Activated naive CD8-positive, alpha-beta T cell treated with anti-CD3 and anti-CD28 coated beads for 36 hours (primary cell): Measurements from ENCODE around the gene UBE3A. TPM values are rescaled to one million over a fixed set of nuclear protein-coding genes. Genes with fewer than 3 reads are reported as not detected.

Experiments
- DNase-seq: peaks from one replicate; pipeline ENCODE4 v3.0.0; 2021
- H3K27ac Mint-ChIP-seq: one replicate; pipeline ENCODE4 v1.8.0; 2022; ENCODE audit warnings: mild to moderate bottlenecking, moderate library complexity, mixed read lengths
- H3K27me3 Mint-ChIP-seq: one replicate; pipeline ENCODE4 v1.8.0; 2022; ENCODE audit warnings: mild to moderate bottlenecking, mixed read lengths
- H3K36me3 Mint-ChIP-seq: one replicate; pipeline ENCODE4 v1.8.0; 2021; ENCODE audit warnings: mild to moderate bottlenecking, mixed read lengths
- H3K4me1 Mint-ChIP-seq: one replicate; pipeline ENCODE4 v1.8.0; 2021; ENCODE audit warnings: mixed read lengths
- H3K4me3 Mint-ChIP-seq: one replicate; pipeline ENCODE4 v1.8.0; 2022; ENCODE audit warnings: mild to moderate bottlenecking, moderate library complexity, mixed read lengths
- H3K9me3 Mint-ChIP-seq: one replicate; pipeline ENCODE4 v1.8.0; 2022; ENCODE audit warnings: mixed read lengths
- total RNA-seq, 2 experiments: library from RNA; stranded (reverse); gene quantifications; one replicate each; pipeline ENCODE4 v1.2.3, GENCODE V29; 2021

UBE3A gene
- total RNA-seq, 2 experiments from 2014 or later, result 122 to 125 TPM

DNA sequence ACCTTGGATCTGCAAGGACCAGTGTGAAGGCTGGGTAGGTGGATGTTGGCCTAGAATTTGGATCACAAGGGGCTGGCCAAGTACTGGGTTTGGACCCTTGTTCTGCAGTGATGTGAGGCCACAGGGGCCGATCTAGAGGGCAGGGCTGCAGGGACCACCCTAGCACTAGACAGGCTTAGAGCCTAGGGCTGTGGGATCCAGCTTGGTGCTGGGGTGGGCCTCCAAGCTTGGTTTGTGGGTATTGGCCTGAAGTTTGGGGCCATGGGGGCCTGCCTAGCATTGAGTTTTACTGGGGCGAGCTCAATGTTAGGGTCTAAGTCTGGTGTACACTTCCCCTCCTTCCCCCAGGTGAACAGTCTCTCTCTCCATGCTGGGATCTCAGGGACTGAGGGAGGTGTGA is 36.5 kb downstream of the UBE3A start:
- Mint-ChIP-seq H3K27me3 (no peaks in the 10 kb centered on the region), H3K9me3 (peaks cover 24% of the 10 kb centered on the region), H3K36me3 (peaks cover 94% of the 10 kb centered on the region), H3K4me1 (peaks cover 17% of the 10 kb centered on the region), H3K4me3 (no peak overlapping the region), H3K27ac (no peak overlapping the region)
- no peak for DNase-seq

GRCh38 chr15:25401501-25401900 is 37.3 kb downstream of the UBE3A start:
- H3K9me3 Mint-ChIP-seq, result peaks cover 22% of the 10 kb centered on the region
- H3K27ac Mint-ChIP-seq, result no peak overlapping the region
- no peak overlapping the region for H3K4me3 Mint-ChIP-seq
- no peak for DNase-seq
- peaks cover 90% of the 10 kb centered on the region for H3K36me3 Mint-ChIP-seq
- H3K27me3 Mint-ChIP-seq, result no peaks in the 10 kb centered on the region
- H3K4me1 Mint-ChIP-seq, result peaks cover 11% of the 10 kb centered on the region

DNA sequence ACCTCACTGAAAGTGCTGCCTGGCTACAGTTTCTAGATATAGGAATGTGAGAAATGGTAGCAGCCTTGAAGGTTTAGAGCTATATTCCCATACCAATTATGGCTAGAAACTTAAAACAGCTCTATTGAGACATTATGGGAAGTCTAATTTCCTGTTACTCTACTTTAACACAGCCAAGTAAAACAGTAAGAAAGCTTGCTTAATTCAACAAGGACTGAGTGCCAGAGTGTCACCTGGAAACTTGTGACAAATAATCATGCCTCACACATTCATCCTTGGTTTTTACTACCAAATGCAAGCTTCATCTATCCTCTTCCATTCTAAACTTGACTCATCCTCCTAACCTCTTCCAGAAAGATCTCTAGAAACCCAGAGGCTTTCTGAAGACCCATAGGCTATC is 41.7 kb downstream of the UBE3A start:
- no peak for DNase-seq
- Mint-ChIP-seq H3K27me3 (no peaks in the 10 kb centered on the region), H3K9me3 (peaks cover 11% of the 10 kb centered on the region), H3K27ac (no peak overlapping the region), H3K4me1 (peaks cover 13% of the 10 kb centered on the region), H3K36me3 (peaks cover 75% of the 10 kb centered on the region), H3K4me3 (no peak overlapping the region)

DNA sequence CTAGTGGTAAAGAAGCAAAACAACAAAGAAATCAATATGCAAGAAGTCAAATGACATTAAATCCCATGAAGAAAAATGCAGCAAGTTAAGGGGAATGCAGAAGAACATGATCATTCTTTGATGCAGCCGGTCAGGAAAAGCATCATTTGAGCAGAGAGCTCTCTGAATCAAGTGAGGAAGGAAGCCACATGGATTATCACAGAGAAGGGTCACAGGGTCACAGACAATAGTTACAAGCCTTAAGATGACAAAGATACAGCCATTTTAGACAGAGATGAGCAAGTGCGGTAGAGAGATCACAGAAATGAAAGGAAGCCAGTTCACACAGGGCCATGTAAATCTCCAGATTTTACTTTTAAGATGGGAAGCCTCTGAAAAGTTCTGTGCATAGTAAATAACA is 43.9 kb downstream of the UBE3A start:
- peaks cover 11% of the 10 kb centered on the region for H3K4me1 Mint-ChIP-seq
- H3K27ac Mint-ChIP-seq, result peak overlapping the region; percentile 0
- H3K4me3 Mint-ChIP-seq, result no peak overlapping the region
- H3K36me3 Mint-ChIP-seq, result peaks cover 65% of the 10 kb centered on the region
- peaks cover 14% of the 10 kb centered on the region for H3K9me3 Mint-ChIP-seq
- DNase-seq, result no peak
- no peaks in the 10 kb centered on the region for H3K27me3 Mint-ChIP-seq

DNA sequence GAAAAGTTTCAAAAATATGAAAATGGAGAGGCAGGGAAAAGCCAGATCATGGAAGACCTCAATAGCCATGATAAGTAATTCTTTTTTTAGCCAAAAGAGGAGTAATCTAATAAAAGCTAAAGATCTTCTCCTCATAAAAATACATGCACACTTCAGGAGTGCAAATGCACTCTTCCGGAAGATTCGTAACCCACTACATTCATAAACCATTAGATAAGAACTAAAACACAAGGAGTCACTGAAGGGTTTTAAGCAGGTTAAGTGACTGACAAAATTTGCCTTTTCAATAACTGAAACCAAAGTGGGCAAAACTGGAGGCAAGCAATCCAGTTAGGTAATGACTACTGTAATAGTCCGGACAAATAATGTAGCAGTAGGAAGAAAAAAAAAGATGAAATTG is 46.0 kb downstream of the UBE3A start:
- Mint-ChIP-seq H3K4me3 (no peak overlapping the region), H3K36me3 (peaks cover 67% of the 10 kb centered on the region), H3K27ac (no peak overlapping the region), H3K27me3 (no peaks in the 10 kb centered on the region), H3K9me3 (peaks cover 27% of the 10 kb centered on the region), H3K4me1 (peaks cover 19% of the 10 kb centered on the region)
- no peak for DNase-seq

DNA sequence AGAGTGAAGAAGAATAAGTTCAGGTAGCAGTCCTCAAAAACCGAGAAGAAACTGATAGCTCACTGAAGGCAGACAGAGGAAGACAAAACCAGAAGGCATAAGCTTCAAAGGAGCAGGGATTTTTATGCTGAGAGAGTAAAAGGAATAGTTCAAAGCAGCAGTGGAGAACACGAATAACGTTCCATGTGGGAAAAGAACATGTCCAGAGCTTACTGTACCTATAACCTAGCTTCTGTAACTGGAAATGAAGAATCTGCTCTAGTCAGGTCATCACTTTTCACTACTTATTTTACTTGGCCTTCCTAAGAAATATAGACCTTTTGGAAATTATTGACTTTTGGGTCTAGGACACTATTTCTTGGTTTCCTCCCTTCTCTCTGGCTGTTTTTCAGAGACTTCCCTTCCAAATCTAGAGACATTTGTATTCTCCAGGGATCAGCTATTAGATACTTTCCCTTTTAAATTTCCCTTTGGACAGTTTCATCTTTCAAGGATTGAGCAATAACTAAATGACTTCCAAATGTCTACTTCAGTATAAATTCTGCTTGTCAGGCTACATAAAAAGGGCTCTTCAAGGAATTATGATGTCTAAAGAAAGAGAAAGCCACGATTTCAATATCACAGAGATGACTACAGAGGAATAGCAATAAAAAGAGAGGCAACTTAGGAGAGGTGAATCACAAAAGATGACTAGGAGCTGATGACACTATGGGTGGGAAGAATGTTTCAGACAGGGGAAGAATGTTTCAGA is 46.7 kb downstream of the UBE3A start:
- Mint-ChIP-seq H3K36me3 (peaks cover 66% of the 10 kb centered on the region), H3K27me3 (no peaks in the 10 kb centered on the region), H3K27ac (no peak overlapping the region), H3K4me1 (peaks cover 14% of the 10 kb centered on the region), H3K4me3 (no peak overlapping the region), H3K9me3 (peaks cover 22% of the 10 kb centered on the region)
- no peak for DNase-seq

DNA sequence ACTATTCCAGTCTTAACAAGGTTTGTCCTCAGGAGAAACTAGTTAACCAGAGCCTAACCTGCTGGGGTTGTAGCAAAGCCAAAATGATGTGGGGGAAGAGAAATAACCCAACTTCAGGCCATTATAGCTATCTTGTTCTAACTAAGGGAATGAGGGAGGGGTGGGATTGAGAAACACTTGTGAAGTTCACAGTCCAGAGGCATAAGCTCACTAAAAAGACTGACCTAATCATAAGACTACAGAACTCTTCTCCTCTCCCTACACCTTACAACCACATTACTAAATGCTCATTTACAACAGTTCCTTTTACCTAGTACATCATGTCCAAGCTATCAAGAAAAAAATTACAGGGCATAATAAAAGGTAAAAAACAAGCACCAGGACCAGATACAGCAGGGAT is 52.8 kb downstream of the UBE3A start:
- Mint-ChIP-seq H3K4me3 (no peak overlapping the region), H3K9me3 (peaks cover 39% of the 10 kb centered on the region), H3K27ac (no peak overlapping the region), H3K27me3 (no peaks in the 10 kb centered on the region), H3K36me3 (peaks cover 89% of the 10 kb centered on the region), H3K4me1 (peaks cover 10% of the 10 kb centered on the region)
- DNase-seq, result no peak

- no peak for DNase-seq
- Mint-ChIP-seq H3K27me3 (no peaks in the 10 kb centered on the region), H3K27ac (no peak overlapping the region), H3K9me3 (peaks cover 28% of the 10 kb centered on the region), H3K36me3 (peaks cover 92% of the 10 kb centered on the region), H3K4me1 (peaks cover 7% of the 10 kb centered on the region), H3K4me3 (no peak overlapping the region)
Observed at GRCh38 chr15:25381579-25381978, 57.2 kb downstream of the UBE3A start.

DNA sequence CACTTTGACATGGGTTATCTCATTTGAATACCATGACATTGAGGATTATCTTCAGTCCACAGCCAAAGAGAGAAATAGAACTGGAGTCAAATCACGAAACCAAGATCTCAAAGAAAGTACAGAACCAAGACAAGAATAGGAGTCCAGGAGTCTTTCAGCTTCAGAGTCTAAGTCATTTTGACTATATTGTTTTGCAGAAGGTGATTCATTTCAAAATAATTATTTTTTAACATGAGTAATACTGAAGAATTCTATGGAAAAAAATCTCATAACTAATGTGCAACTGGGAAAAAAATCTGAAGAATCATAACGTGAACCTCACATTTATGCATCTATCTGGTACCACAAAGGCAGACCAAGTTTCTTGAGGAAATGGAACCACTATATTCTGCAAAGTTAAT is 60.3 kb downstream of the UBE3A start:
- Mint-ChIP-seq H3K27me3 (no peaks in the 10 kb centered on the region), H3K9me3 (peaks cover 11% of the 10 kb centered on the region), H3K36me3 (peaks cover 91% of the 10 kb centered on the region), H3K4me1 (peaks cover 6% of the 10 kb centered on the region), H3K4me3 (no peak overlapping the region), H3K27ac (no peak overlapping the region)
- DNase-seq, result no peak

GRCh38 chr15:25375557-25375956 is 63.3 kb downstream of the UBE3A start:
- H3K4me3 Mint-ChIP-seq, result no peak overlapping the region

DNA sequence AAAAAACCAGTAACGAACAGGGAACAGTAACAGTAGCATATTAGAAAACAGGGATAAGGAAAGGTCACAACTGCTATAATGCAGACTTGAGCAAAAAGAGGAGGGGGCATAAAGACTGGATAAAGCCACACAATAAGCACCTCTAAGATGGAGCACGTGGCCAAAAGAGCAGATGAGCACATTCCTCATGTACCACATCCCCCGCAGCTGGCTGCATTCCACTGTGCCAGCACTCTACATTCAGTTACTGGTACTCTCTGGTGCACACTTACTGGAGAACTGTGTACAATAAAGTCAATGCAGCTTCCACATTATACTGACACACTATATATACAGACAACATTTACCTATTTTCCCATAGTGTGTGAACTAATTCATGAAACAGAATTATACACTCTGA is 64.7 kb downstream of the UBE3A start:
- no peak overlapping the region for H3K4me3 Mint-ChIP-seq
- no peak overlapping the region for H3K27ac Mint-ChIP-seq
- H3K9me3 Mint-ChIP-seq, result peaks cover 10% of the 10 kb centered on the region
- DNase-seq, result no peak
- peaks cover 93% of the 10 kb centered on the region for H3K36me3 Mint-ChIP-seq
- no peaks in the 10 kb centered on the region for H3K27me3 Mint-ChIP-seq
- H3K4me1 Mint-ChIP-seq, result peaks cover 2% of the 10 kb centered on the region

More at GRCh38 chr15:25375557-25375956, 63.3 kb downstream of the UBE3A start:
- Mint-ChIP-seq H3K9me3 (peaks cover 8% of the 10 kb centered on the region), H3K27me3 (no peaks in the 10 kb centered on the region), H3K4me1 (peaks cover 2% of the 10 kb centered on the region), H3K36me3 (peaks cover 95% of the 10 kb centered on the region), H3K27ac (no peak overlapping the region)
- no peak for DNase-seq

GRCh38 chr15:25372298-25372697 is 66.5 kb downstream of the UBE3A start:
- Mint-ChIP-seq H3K36me3 (peaks cover 87% of the 10 kb centered on the region), H3K4me1 (no peaks in the 10 kb centered on the region), H3K9me3 (peaks cover 8% of the 10 kb centered on the region), H3K27ac (no peak overlapping the region), H3K4me3 (no peak overlapping the region), H3K27me3 (no peaks in the 10 kb centered on the region)
- no peak for DNase-seq

DNA sequence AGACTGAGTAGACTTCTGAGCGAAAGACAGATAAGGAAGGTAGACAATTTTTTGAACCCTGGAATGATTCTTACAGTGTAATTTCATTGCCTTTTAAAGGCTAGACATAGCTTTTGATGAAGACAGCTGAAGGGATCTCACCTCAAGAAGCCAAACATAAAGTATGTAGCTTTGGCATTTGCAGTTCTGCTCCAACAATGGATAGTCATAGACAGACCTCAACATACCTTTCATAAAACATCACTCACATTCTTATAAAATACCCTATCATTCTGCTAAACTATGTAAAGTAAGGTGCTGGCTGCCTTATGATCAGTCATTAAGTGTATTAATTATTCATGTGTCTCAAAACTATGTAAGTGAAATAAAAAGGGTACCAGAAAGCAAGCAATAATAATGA is 70.0 kb downstream of the UBE3A start:
- H3K36me3 Mint-ChIP-seq, result peaks cover 70% of the 10 kb centered on the region
- no peak overlapping the region for H3K4me3 Mint-ChIP-seq
- peaks cover 9% of the 10 kb centered on the region for H3K4me1 Mint-ChIP-seq
- H3K9me3 Mint-ChIP-seq, result peaks cover 8% of the 10 kb centered on the region
- H3K27me3 Mint-ChIP-seq, result no peaks in the 10 kb centered on the region
- no peak overlapping the region for H3K27ac Mint-ChIP-seq
- DNase-seq, result no peak

- DNase-seq, result no peak
- H3K27me3 Mint-ChIP-seq, result no peaks in the 10 kb centered on the region
- H3K4me3 Mint-ChIP-seq, result no peak overlapping the region
- peaks cover 6% of the 10 kb centered on the region for H3K9me3 Mint-ChIP-seq
- peak overlapping the region; percentile 76 for H3K27ac Mint-ChIP-seq
- peaks cover 61% of the 10 kb centered on the region for H3K36me3 Mint-ChIP-seq
- H3K4me1 Mint-ChIP-seq, result peaks cover 9% of the 10 kb centered on the region
Observed at GRCh38 chr15:25366058-25366457, 72.8 kb downstream of the UBE3A start.

DNA sequence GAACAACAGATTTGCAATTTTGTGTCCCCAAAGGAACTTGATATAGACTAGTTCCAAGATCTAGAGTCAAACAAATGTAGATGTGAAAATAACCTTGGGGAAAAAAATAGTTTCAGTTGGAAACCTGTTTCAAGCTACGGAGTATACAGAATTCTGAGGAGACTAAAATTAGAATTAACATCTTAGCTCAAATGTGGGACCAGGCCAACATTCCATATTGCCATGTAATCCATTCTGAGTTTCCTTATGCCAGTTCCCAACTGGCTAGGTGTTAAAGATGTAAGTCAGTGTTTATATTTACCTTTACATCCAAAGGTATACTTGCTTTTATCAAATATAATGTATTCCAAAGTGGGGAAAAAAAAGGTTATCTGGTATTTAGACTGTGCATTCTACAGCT is 76.3 kb downstream of the UBE3A start:
- no peak for DNase-seq
- peaks cover 9% of the 10 kb centered on the region for H3K4me1 Mint-ChIP-seq
- peaks cover 58% of the 10 kb centered on the region for H3K36me3 Mint-ChIP-seq
- no peak overlapping the region for H3K27ac Mint-ChIP-seq
- no peak overlapping the region for H3K4me3 Mint-ChIP-seq
- H3K9me3 Mint-ChIP-seq, result peaks cover 3% of the 10 kb centered on the region
- no peaks in the 10 kb centered on the region for H3K27me3 Mint-ChIP-seq

DNA sequence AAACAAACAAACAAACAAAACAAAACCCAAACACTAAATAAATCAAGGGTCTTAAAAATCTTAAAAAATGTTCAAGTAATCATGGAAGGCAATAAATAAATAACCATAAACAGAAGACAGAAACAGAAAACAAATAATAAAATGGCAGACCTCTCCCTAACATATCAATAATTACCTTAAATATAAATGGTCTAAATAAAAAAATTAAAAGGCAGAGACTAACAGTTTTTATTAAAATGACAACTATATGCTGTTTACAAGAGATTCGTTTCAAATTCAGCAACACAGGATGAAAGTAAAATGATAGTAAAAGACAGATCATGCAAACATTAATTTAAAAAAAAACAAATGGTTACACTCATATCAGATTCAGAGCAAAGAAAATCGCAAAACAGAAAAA is 91.1 kb downstream of the UBE3A start:
- peaks cover 82% of the 10 kb centered on the region for H3K36me3 Mint-ChIP-seq
- no peak overlapping the region for H3K27ac Mint-ChIP-seq
- no peaks in the 10 kb centered on the region for H3K27me3 Mint-ChIP-seq
- peaks cover 30% of the 10 kb centered on the region for H3K9me3 Mint-ChIP-seq
- peaks cover 6% of the 10 kb centered on the region for H3K4me1 Mint-ChIP-seq
- H3K4me3 Mint-ChIP-seq, result no peak overlapping the region
- no peak for DNase-seq
